ENCODE results near the gene LRRC37A2.
"Not testable (repeated sequence)": the region's sequence is repeated elsewhere in the genome, so short reads cannot be mapped to it uniquely, and the experiment has no call there.

Gene LRRC37A2

GRCh38 chr17:46571796-46572195 lies 59.5 kb downstream of the LRRC37A2 start:
- H3K4me3 Mint-ChIP-seq; H3K9me3 Mint-ChIP-seq; H3K27me3 Mint-ChIP-seq; H3K4me1 Mint-ChIP-seq (ENCODE audit: low read depth); H3K36me3 Mint-ChIP-seq (ENCODE audit: low read depth); H3K27ac Mint-ChIP-seq; intact Hi-C loops (cut with micrococcal nuclease): not testable (repeated sequence)

- H3K4me3 Mint-ChIP-seq: peak within 1 kb of the TSS; percentile 39
- H3K9me3 Mint-ChIP-seq: not testable (repeated sequence)
Observed at GRCh38 chr17:46579083-46580075, 67.1 kb downstream of the LRRC37A2 start, which contains the start of gene ARL17A. Gene ARL17A, minus strand, starts transcription at chr17:46579691. Its CDS starts 3,369 bp downstream, at chr17:46576322.

GRCh38 chr17:46580082-46580481 lies 67.8 kb downstream of the LRRC37A2 start:
- H3K36me3 Mint-ChIP-seq (ENCODE audit: low read depth): not testable (repeated sequence)

More at GRCh38 chr17:46579083-46580075, 67.1 kb downstream of the LRRC37A2 start, which contains the start of gene ARL17A:
- H3K27me3 Mint-ChIP-seq; H3K4me1 Mint-ChIP-seq (ENCODE audit: low read depth); H3K36me3 Mint-ChIP-seq (ENCODE audit: low read depth); intact Hi-C loops (cut with micrococcal nuclease); H3K27ac Mint-ChIP-seq: not testable (repeated sequence)

GRCh38 chr17:46585444-46585843 lies 73.2 kb downstream of the LRRC37A2 start:
- H3K4me1 Mint-ChIP-seq (ENCODE audit: low read depth); intact Hi-C loops (cut with micrococcal nuclease); H3K36me3 Mint-ChIP-seq (ENCODE audit: low read depth); H3K4me3 Mint-ChIP-seq; H3K27me3 Mint-ChIP-seq; H3K27ac Mint-ChIP-seq; H3K9me3 Mint-ChIP-seq: not testable (repeated sequence)

More at GRCh38 chr17:46580082-46580481, 67.8 kb downstream of the LRRC37A2 start:
- H3K27ac Mint-ChIP-seq; H3K4me1 Mint-ChIP-seq (ENCODE audit: low read depth); H3K9me3 Mint-ChIP-seq; intact Hi-C loops (cut with micrococcal nuclease); H3K27me3 Mint-ChIP-seq; H3K4me3 Mint-ChIP-seq: not testable (repeated sequence)

- H3K4me1 Mint-ChIP-seq (ENCODE audit: low read depth); intact Hi-C loops (cut with micrococcal nuclease); H3K27me3 Mint-ChIP-seq; H3K27ac Mint-ChIP-seq; H3K9me3 Mint-ChIP-seq; H3K36me3 Mint-ChIP-seq (ENCODE audit: low read depth); H3K4me3 Mint-ChIP-seq: not testable (repeated sequence)
Observed at GRCh38 chr17:46590157-46591146, 78.2 kb downstream of the LRRC37A2 start, which contains the start of gene NSF. Gene NSF, plus strand, starts transcription at chr17:46590669. Its CDS starts 107 bp downstream, at chr17:46590776.

GRCh38 chr17:46591332-46591731 lies 79.1 kb downstream of the LRRC37A2 start:
- H3K27me3 Mint-ChIP-seq; intact Hi-C loops (cut with micrococcal nuclease); H3K9me3 Mint-ChIP-seq; H3K4me1 Mint-ChIP-seq (ENCODE audit: low read depth); H3K36me3 Mint-ChIP-seq (ENCODE audit: low read depth); H3K4me3 Mint-ChIP-seq; H3K27ac Mint-ChIP-seq: not testable (repeated sequence)

- H3K27me3 Mint-ChIP-seq; H3K4me1 Mint-ChIP-seq (ENCODE audit: low read depth); H3K9me3 Mint-ChIP-seq; H3K36me3 Mint-ChIP-seq (ENCODE audit: low read depth); H3K4me3 Mint-ChIP-seq; intact Hi-C loops (cut with micrococcal nuclease); H3K27ac Mint-ChIP-seq: not testable (repeated sequence)
Observed at GRCh38 chr17:46598344-46598931, 86.2 kb downstream of the LRRC37A2 start.

GRCh38 chr17:46600767-46601166 lies 88.5 kb downstream of the LRRC37A2 start:
- H3K27me3 Mint-ChIP-seq; H3K36me3 Mint-ChIP-seq (ENCODE audit: low read depth); H3K9me3 Mint-ChIP-seq; H3K4me1 Mint-ChIP-seq (ENCODE audit: low read depth); intact Hi-C loops (cut with micrococcal nuclease); H3K4me3 Mint-ChIP-seq; H3K27ac Mint-ChIP-seq: not testable (repeated sequence)

- H3K4me3 Mint-ChIP-seq; H3K36me3 Mint-ChIP-seq (ENCODE audit: low read depth); H3K27me3 Mint-ChIP-seq; intact Hi-C loops (cut with micrococcal nuclease); H3K9me3 Mint-ChIP-seq; H3K27ac Mint-ChIP-seq; H3K4me1 Mint-ChIP-seq (ENCODE audit: low read depth): not testable (repeated sequence)
Observed at GRCh38 chr17:46603125-46603524, 90.9 kb downstream of the LRRC37A2 start.
